ENCODE measurements around the gene DUS4L. TPM values are rescaled to one million over a fixed set of nuclear protein-coding genes. Genes with fewer than 3 reads are reported as not detected.

Gene DUS4L
- total and polyA plus RNA-seq, 2 of the 13 experiments (the other 11 are each of a cell fraction or from before 2014, with no cell fraction given): 5.6 to 9.8 TPM

GRCh38 chr7:107596881-107597581, 33.3 kb downstream of the DUS4L start:
- ATAC-seq (no peak), FAIRE-seq (no peak)

GRCh38 chr7:107597582-107597916, 33.8 kb downstream of the DUS4L start:
- TF ChIP-seq CSRNP1 (CRISPR knock-in tag; IDR thresholded peaks at IDR 0.05): no peak
- TF ChIP-seq ZNF780A (CRISPR knock-in tag; IDR thresholded peaks at IDR 0.05): no peak
- TF ChIP-seq MAF1 (CRISPR knock-in tag; IDR thresholded peaks at IDR 0.05; ENCODE audit: borderline replicate concordance): no peak
- H3K36me3 ChIP-seq (replicated peaks in 1 of 2; ENCODE audit: control insufficient read depth in 1 of 2, insufficient read depth in 2 of 2, low read length in 2 of 2): peaks cover 0 to 1% of the 10 kb centered on the region in 2 experiments; a peak in 4 of 5 replicates

More at GRCh38 chr7:107596881-107597581, 33.3 kb downstream of the DUS4L start:
- TF ChIP-seq TBL1XR1 (IDR thresholded peaks at IDR 0.05; ENCODE audit: borderline replicate concordance, low read length, partially characterized antibody) (no peak), ZNF275 (CRISPR knock-in tag; IDR thresholded peaks at IDR 0.05; ENCODE audit: borderline replicate concordance) (no peak), FLYWCH1 (CRISPR knock-in tag; IDR thresholded peaks at IDR 0.05) (no peak), ZNF768 (CRISPR knock-in tag; IDR thresholded peaks at IDR 0.05) (no peak)
- WGBS (ENCODE audit: low lambda C conversion rate): 95% methylated on average over 5 of the region's 5 CpGs
- H3K4me1 ChIP-seq (ENCODE audit: insufficient read depth, low read length): peaks cover 5% of the 10 kb centered on the region; the same call in 1 of the 2 replicates
- H3K36me3 ChIP-seq (replicated peaks in 1 of 2; ENCODE audit: control insufficient read depth in 1 of 2, insufficient read depth in 2 of 2, low read length in 2 of 2): peaks cover 0 to 1% of the 10 kb centered on the region in 2 experiments; a peak in 4 of 5 replicates
- no peaks in the 10 kb centered on the region for H3K9me3 ChIP-seq (ENCODE audit: low read length)
- no peak overlapping the region for H3K27ac ChIP-seq (ENCODE audit: extremely low read length, insufficient read depth, low read length)
- H4K20me1 ChIP-seq (ENCODE audit: insufficient read depth, low read length): no peaks in the 10 kb centered on the region
- H3K9ac ChIP-seq (ENCODE audit: insufficient read depth, low read depth, low read length): no peak overlapping the region
- in situ Hi-C loops (cut with HindIII; ENCODE audit: extremely low pct_ligation_motif_present, low pct_unique_long_range_greater_than_20kb): no loop called here
- H2AFZ ChIP-seq (ENCODE audit: low read length): no peak overlapping the region
- no TSS peak for BruUV-seq (replicated peaks)
- no peak overlapping the region for H3K4me2 ChIP-seq (ENCODE audit: low read depth, low read length)
- ChIA-PET CTCF (ENCODE audit: low intra/inter-chr PET ratio, low total read pairs) (no interaction called here), POLR2A (no interaction called here)
- no peaks in the 10 kb centered on the region for H3K27me3 ChIP-seq (ENCODE audit: control insufficient read depth in 1 of 2, insufficient read depth in 2 of 2, low read length in 2 of 2)
- intact Hi-C loops (cut with micrococcal nuclease; ENCODE audit: unreplicated experiment): no loop called here
- no peak overlapping the region for H3K4me3 ChIP-seq (replicated peaks in 1 of 3; ENCODE audit: insufficient read depth in 1 of 3, low read depth in 2 of 3, low read length in 3 of 3)
- no peaks in the 10 kb centered on the region for H3K79me2 ChIP-seq (ENCODE audit: insufficient read depth, low read length)
- no peak for DNase-seq (ENCODE audit: low spot score)

More at GRCh38 chr7:107597582-107597916, 33.8 kb downstream of the DUS4L start:
- in situ Hi-C loops (cut with HindIII; ENCODE audit: extremely low pct_ligation_motif_present, low pct_unique_long_range_greater_than_20kb): no loop called here
- FAIRE-seq (no peak), ATAC-seq (no peak), DNase-seq (ENCODE audit: low spot score) (no peak)
- no TSS peak for BruUV-seq (replicated peaks)
- Histone ChIP-seq H3K4me1 (ENCODE audit: insufficient read depth, low read length) (peaks cover 10% of the 10 kb centered on the region; the same call in 1 of the 2 replicates), H3K9ac (ENCODE audit: insufficient read depth, low read depth, low read length) (no peak overlapping the region), H3K27ac (ENCODE audit: extremely low read length, insufficient read depth, low read length) (no peak overlapping the region), H4K20me1 (ENCODE audit: insufficient read depth, low read length) (no peaks in the 10 kb centered on the region), H3K4me2 (ENCODE audit: low read depth, low read length) (no peak overlapping the region), H3K9me3 (ENCODE audit: low read length) (no peaks in the 10 kb centered on the region), H3K27me3 (ENCODE audit: control insufficient read depth in 1 of 2, insufficient read depth in 2 of 2, low read length in 2 of 2) (no peaks in the 10 kb centered on the region), H2AFZ (ENCODE audit: low read length) (no peak overlapping the region), H3K79me2 (ENCODE audit: insufficient read depth, low read length) (no peaks in the 10 kb centered on the region), H3K4me3 (replicated peaks in 1 of 3; ENCODE audit: insufficient read depth in 1 of 3, low read depth in 2 of 3, low read length in 3 of 3) (no peak overlapping the region)
- WGBS (ENCODE audit: low lambda C conversion rate): 97% methylated on average over 1 of the region's 1 CpG
- ChIA-PET CTCF (ENCODE audit: low intra/inter-chr PET ratio, low total read pairs) (no interaction called here), POLR2A (no interaction called here)
- intact Hi-C loops (cut with micrococcal nuclease; ENCODE audit: unreplicated experiment): no loop called here
